Measurements from ENCODE around the gene SLC6A3.

Gene SLC6A3

DNA sequence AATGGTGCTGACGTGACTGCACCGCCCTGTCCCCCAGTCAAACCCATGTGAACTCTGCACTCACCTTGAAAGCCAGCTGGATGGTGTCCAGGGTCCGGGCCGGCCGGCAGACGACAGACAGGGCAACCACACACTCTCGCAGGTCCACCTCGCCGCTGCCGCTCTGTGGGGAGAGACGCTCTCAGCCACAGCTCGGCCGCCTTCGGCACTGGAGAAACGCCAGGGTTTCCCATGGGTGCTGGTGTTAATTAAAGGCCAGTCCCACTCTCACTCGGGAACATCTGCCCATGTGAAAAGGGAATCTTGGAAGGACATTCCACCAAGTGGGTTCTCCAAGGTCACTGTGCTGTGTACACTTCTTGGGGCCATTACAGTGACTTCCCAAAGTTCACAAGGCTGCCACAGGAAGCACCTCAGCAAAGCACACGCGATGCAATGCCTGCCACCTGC is 25.5 kb upstream of the SLC6A3 start:
- no peak for DNase-seq (ENCODE audit: extremely low spot score)
- ChIA-PET POLR2A (no interaction called here), CTCF (no interaction called here)
- TF ChIP-seq HDGF (IDR thresholded peaks at IDR 0.05; ENCODE audit: borderline replicate concordance) (no peak), ZNF384 (IDR thresholded peaks at IDR 0.05) (no peak), SP1 (IDR thresholded peaks at IDR 0.05) (no peak), L3MBTL2 (conservative IDR thresholded peaks at IDR 0.05) (no peak)

DNA sequence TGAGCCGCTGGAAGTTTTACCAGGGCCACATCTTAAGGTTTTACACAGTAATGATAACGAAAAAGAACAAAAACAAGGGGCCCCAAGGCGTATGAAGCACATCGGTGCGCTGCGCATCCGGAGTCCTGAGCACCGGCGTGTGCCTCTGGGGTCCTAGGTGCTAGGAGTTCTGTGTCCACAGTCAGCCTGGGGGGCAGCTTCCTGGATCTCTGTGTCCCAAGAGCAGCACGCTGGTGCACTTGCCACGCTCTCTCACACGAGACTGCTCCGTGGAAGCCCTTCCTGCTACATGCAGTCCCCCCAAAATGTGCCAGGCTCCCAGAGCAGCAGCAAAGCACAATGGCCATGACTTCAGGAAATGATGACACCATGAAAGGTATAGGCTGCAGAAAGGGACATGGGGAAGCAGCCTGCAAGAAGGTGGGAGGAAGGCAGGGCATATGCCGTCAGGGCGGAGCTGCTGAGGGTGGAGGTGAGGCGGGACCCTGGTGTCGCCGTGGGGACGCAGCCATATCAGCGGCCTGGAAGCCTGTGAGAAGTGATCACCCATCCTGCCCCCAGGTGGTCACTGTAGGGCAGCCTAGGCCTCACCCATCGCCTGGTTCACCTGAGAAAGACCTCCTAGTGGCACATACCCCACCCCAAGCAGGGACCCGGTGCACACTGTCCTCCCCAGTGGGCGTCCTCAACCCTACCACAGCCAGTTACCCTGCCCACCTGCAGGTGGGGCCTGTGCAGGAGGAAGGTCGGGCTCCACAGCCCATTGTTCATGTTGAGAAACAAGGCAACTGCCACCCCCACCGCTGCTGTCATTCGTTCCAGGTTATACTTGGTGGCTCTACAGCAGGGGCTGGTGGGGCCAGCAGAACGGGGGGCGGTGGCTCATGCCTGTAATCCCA is 23.6 kb upstream of the SLC6A3 start:
- TF ChIP-seq ZNF384 (IDR thresholded peaks at IDR 0.05) (no peak), SP1 (IDR thresholded peaks at IDR 0.05) (no peak), FOXA1 (IDR thresholded peaks at IDR 0.05) (no peak), TARDBP (IDR thresholded peaks at IDR 0.05) (no peak), L3MBTL2 (conservative IDR thresholded peaks at IDR 0.05) (no peak), FOXM1 (IDR thresholded peaks at IDR 0.05; ENCODE audit: borderline replicate concordance) (no peak)
- POLR2A ChIA-PET: no interaction called here
- no peak for DNase-seq (ENCODE audit: extremely low spot score)
- CTCF ChIA-PET: interaction anchor here (0.8 kb wide), 1 partner anchor 491 kb away, joined by 3 read pairs; no protein-coding TSS in a partner anchor

DNA sequence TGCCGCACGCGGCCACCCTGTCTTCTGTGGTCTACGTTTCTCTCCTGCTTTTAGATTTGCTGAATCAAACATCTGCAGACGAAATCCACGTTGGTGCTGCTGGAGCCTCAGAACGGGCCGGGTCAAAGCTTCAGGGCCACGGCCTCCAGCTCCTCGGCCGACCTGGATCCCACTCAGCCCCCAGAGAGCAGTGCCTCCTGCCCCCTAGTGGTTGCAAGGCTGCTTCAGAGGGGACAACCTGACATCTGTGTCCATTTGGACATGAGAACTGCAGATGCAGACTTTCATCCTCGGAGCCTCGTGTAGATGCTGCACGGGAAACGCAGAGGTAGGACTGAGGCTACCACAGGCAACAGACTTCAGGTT is 23.0 kb upstream of the SLC6A3 start:
- CTCF ChIA-PET: interaction anchor here (0.6 to 0.8 kb wide), 3 partner anchors 30 to 492 kb away, joined by 3 to 4 read pairs (median 3); no protein-coding TSS in a partner anchor
- DNase-seq (ENCODE audit: extremely low spot score): peak; percentile 46
- POLR2A ChIA-PET: no interaction called here
- TF ChIP-seq CTBP1 (IDR thresholded peaks at IDR 0.05; ENCODE audit: borderline replicate concordance) (no peak), ELF4 (IDR thresholded peaks at IDR 0.05) (no peak), SP1 (IDR thresholded peaks at IDR 0.05) (no peak), SUZ12 (IDR thresholded peaks at IDR 0.05) (no peak), HDGF (IDR thresholded peaks at IDR 0.05; ENCODE audit: borderline replicate concordance) (no peak), FOXA1 (IDR thresholded peaks at IDR 0.05) (no peak), TARDBP (IDR thresholded peaks at IDR 0.05) (no peak), FOXK2 (IDR thresholded peaks at IDR 0.05) (no peak)
- TF ChIP-seq, protein P1, sequence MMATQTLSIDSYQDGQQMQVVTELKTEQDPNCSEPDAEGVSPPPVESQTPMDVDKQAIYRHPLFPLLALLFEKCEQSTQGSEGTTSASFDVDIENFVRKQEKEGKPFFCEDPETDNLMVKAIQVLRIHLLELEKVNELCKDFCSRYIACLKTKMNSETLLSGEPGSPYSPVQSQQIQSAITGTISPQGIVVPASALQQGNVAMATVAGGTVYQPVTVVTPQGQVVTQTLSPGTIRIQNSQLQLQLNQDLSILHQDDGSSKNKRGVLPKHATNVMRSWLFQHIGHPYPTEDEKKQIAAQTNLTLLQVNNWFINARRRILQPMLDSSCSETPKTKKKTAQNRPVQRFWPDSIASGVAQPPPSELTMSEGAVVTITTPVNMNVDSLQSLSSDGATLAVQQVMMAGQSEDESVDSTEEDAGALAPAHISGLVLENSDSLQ (IDR thresholded peaks at IDR 0.05): no peak

DNA sequence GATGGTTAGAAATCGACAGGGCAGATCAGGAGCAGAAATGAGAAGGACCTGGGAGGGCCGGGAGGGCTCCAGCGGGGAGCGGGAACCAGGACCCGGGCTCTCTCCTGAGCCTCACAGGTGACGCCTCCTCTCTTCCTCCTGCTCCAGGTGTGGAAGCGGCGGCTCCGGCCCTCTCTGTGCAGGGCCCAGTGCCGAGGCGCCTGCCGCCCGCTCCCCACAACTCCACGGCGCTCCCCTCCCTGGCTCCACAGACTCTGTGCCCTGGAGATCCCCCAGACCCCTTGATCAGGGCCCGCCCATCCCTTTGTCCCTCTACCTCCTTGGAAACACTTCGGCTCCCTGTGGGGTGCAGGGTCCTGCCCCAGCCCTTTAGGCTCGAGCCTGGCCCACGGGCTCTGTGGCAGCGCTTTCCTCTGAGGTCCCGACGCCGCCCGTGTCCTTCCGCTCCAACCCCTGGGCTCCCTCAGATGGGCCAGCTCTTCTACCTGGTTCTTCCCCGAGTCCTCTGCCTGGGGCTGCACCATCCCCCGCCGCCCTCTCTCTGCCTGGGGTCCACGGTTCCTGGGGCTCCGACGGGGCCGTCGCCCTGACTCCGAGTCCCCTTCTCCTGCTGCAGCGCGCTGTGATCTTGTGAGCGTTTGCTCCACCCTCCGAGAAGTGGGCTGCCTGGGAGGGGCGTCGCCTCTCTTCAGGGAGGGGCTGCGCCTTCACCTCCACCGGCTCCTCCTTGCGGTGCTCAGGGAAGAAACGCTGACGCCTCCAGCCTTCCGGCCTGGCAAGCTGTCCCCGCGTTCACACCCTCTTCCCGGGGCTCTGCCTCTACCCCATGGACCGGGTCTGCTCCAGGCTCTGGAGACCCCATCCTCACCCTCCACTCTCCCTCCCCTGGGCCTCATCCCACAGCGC is 22.4 kb upstream of the SLC6A3 start:
- ChIA-PET CTCF (interaction anchor here (0.6 to 0.8 kb wide), 3 partner anchors 29 to 492 kb away, joined by 3 to 4 read pairs (median 3); no protein-coding TSS in a partner anchor), POLR2A (no interaction called here)
- TF ChIP-seq NFRKB (IDR thresholded peaks at IDR 0.05) (no peak), LEF1 (IDR thresholded peaks at IDR 0.05; ENCODE audit: borderline replicate concordance) (no peak), ZNF384 (IDR thresholded peaks at IDR 0.05) (no peak), SUZ12 (IDR thresholded peaks at IDR 0.05) (no peak), FOXM1 (IDR thresholded peaks at IDR 0.05; ENCODE audit: borderline replicate concordance) (no peak), SP1 (IDR thresholded peaks at IDR 0.05) (no peak), TARDBP (IDR thresholded peaks at IDR 0.05) (no peak), HDGF (IDR thresholded peaks at IDR 0.05; ENCODE audit: borderline replicate concordance) (no peak), CTBP1 (IDR thresholded peaks at IDR 0.05; ENCODE audit: borderline replicate concordance) (no peak), FOXA1 (IDR thresholded peaks at IDR 0.05) (no peak), ARNT (IDR thresholded peaks at IDR 0.05) (no peak), BHLHE40 (IDR thresholded peaks at IDR 0.05; ENCODE audit: borderline replicate concordance) (no peak), L3MBTL2 (conservative IDR thresholded peaks at IDR 0.05) (no peak)
- TF ChIP-seq, protein P1 (IDR thresholded peaks at IDR 0.05): no peak
- no peak for DNase-seq (ENCODE audit: extremely low spot score)

DNA sequence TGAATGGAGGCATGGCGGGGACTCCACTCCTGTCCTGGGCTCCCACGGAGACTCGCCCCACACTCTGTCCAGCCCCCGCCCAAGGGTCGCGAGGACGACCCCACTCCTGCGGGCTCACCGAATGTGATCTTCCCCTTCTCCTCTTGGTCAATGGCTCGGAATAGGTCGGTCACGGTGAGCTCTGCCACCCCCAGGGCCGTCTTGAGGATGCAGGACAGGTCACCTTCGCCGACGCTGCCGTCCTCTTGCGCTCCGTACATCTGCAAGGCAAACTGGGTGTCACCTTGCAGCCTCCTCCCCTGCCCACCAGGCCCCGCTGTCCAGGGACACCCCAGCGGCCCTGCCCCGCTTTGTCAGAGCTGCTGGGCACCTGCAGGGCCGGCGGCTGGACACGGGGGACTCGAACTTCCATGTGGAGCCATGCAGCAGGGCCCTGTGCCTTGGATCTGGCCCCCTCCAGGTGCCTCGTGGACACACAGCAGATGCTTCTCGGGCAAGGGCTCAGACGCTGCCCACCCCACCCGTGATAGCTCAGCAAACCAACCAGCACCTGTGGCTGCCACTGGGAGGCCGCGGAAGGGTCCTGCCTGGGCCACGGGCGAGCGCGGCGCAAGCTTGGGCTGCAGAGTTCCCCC is 21.5 kb upstream of the SLC6A3 start:
- ChIA-PET CTCF (no interaction called here), POLR2A (no interaction called here)
- no peak for DNase-seq (ENCODE audit: extremely low spot score)
- TF ChIP-seq SUZ12 (IDR thresholded peaks at IDR 0.05) (no peak), FOXM1 (IDR thresholded peaks at IDR 0.05; ENCODE audit: borderline replicate concordance) (no peak), FOXK2 (IDR thresholded peaks at IDR 0.05) (no peak), FOXA1 (IDR thresholded peaks at IDR 0.05) (no peak), BHLHE40 (IDR thresholded peaks at IDR 0.05; ENCODE audit: borderline replicate concordance) (no peak), L3MBTL2 (conservative IDR thresholded peaks at IDR 0.05) (no peak)

DNA sequence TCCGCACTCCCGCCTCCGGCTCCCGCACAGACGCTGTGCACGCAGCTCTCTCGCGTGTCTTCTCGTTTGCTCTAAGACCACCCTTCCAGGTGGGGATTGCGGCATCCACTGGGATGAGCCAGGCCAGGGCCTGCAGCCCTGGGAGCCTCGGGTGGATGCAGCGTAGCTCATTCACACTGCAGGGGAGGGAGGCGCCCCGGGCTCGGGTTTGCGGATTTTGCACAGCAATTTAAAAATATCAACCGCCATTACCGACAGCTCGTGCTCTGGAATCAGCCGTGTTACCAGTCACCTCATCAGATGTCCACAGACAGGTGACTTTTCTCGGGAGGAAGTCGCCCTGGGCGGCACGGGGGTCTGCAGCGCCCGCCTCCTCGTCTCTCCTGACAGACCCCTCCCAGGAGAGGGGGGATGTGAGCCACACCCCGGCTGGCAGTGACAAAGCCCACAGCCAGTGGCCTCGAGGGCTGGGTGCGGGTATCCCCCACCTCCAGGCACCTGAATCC is 20.8 kb upstream of the SLC6A3 start:
- no peak for DNase-seq (ENCODE audit: extremely low spot score)
- ChIA-PET POLR2A (no interaction called here), CTCF (no interaction called here)
- no peak for TF ChIP-seq HDGF (IDR thresholded peaks at IDR 0.05; ENCODE audit: borderline replicate concordance)
- no peak for TF ChIP-seq FOXM1 (IDR thresholded peaks at IDR 0.05; ENCODE audit: borderline replicate concordance)
- TF ChIP-seq L3MBTL2 (conservative IDR thresholded peaks at IDR 0.05): no peak
- no peak for TF ChIP-seq ELF4 (IDR thresholded peaks at IDR 0.05)
- no peak for TF ChIP-seq BHLHE40 (IDR thresholded peaks at IDR 0.05; ENCODE audit: borderline replicate concordance)

All from HEK293T (cell line).